GM23338 (cell line): ENCODE measurements around the gene MFN1. TPM values are rescaled to one million over a fixed set of nuclear protein-coding genes. Genes with fewer than 3 reads are reported as not detected.

ENCODE experiments used
- ATAC-seq: fragments of 200-7000 bp; cut with Tn5 transposase; 3 replicates; pipeline ENCODE4 v1.9.1; 2020
- DNase-seq: peaks from one replicate; pipeline ENCODE4 v3.0.0-alpha.2; 2015; ENCODE audit warnings: low spot score
- H2AFZ ChIP-seq: fragments of 200-600 bp; sonication (generic); 2 replicates; pipeline ENCODE4 v1.8.0; 2016; ENCODE audit warnings: antibody characterized with exemption, mild to moderate bottlenecking, moderate library complexity
- H3F3A ChIP-seq: fragments of 200-600 bp; sonication (generic); replicated peaks from 2 replicates; pipeline ENCODE4 v1.8.0; 2017; ENCODE audit warnings: antibody characterized with exemption, mixed run types, low read depth
- H3K27ac ChIP-seq: fragments of 200-600 bp; sonication (generic); 2 replicates; pipeline ENCODE4 v1.6.1; 2016; ENCODE audit warnings: low read depth
- H3K27me3 ChIP-seq: fragments of 200-600 bp; sonication (generic); 2 replicates; pipeline ENCODE4 v1.8.0; 2016; ENCODE audit warnings: mild to moderate bottlenecking, mixed run types, moderate library complexity; ENCODE audit not compliant: insufficient read depth
- H3K36me3 ChIP-seq: fragments of 200-600 bp; sonication (generic); 2 replicates; pipeline ENCODE4 v1.8.0; 2016; ENCODE audit warnings: mild to moderate bottlenecking; ENCODE audit not compliant: insufficient read depth
- H3K4me1 ChIP-seq: fragments of 200-600 bp; sonication (generic); 2 replicates; pipeline ENCODE4 v1.8.0; 2016; ENCODE audit warnings: mild to moderate bottlenecking, moderate library complexity; ENCODE audit not compliant: insufficient read depth
- H3K4me2 ChIP-seq: fragments of 200-600 bp; sonication (generic); 2 replicates; pipeline ENCODE4 v1.7.1; 2017; ENCODE audit warnings: mixed run types
- H3K4me3 ChIP-seq: fragments of 200-600 bp; sonication (generic); 2 replicates; pipeline ENCODE4 v1.6.1; 2016; ENCODE audit warnings: mixed run types
- H3K79me2 ChIP-seq: fragments of 200-600 bp; sonication (generic); replicated peaks from 2 replicates; pipeline ENCODE4 v1.8.0; 2017; ENCODE audit warnings: mild to moderate bottlenecking; ENCODE audit not compliant: insufficient read depth
- H3K9me2 ChIP-seq: fragments of 200-600 bp; sonication (generic); 2 replicates; pipeline ENCODE4 v1.8.0; 2017; ENCODE audit not compliant: insufficient read depth
- H4K20me1 ChIP-seq: fragments of 200-600 bp; sonication (generic); replicated peaks from 2 replicates; pipeline ENCODE4 v1.8.0; 2017; ENCODE audit warnings: mild to moderate bottlenecking; ENCODE audit not compliant: insufficient read depth
- H3K27ac Mint-ChIP-seq: 2 replicates; pipeline ENCODE4 v1.8.0; 2020; ENCODE audit warnings: inconsistent platforms, mild to moderate bottlenecking, moderate library complexity, mixed read lengths
- H3K27me3 Mint-ChIP-seq: 3 replicates; pipeline ENCODE4 v1.8.0; 2022; ENCODE audit warnings: low read depth, mild to moderate bottlenecking, moderate library complexity, mixed read lengths, inconsistent platforms; ENCODE audit not compliant: insufficient read depth, poor library complexity
- H3K36me3 Mint-ChIP-seq: 3 replicates; pipeline ENCODE4 v1.8.0; 2021; ENCODE audit warnings: low read depth, mild to moderate bottlenecking, inconsistent platforms, moderate library complexity, mixed read lengths
- H3K4me1 Mint-ChIP-seq: 3 replicates; pipeline ENCODE4 v1.8.0; 2020; ENCODE audit warnings: mild to moderate bottlenecking, inconsistent platforms, mixed read lengths
- H3K4me3 Mint-ChIP-seq: 3 replicates; pipeline ENCODE4 v1.8.0; 2021; ENCODE audit warnings: moderate library complexity, mild to moderate bottlenecking, inconsistent platforms, mixed read lengths
- H3K9me3 Mint-ChIP-seq: 3 replicates; pipeline ENCODE4 v1.8.0; 2020; ENCODE audit warnings: moderate library complexity, mild to moderate bottlenecking, inconsistent platforms, mixed read lengths
- CTCF ChIP-seq, 2 experiments: fragments of 200-600 bp in 1 of 2; sonication (generic) in 1 of 2; conservative IDR thresholded peaks; 2 replicates each; pipeline versions ENCODE4 v1.5.1 to v1.6.1; 2016 to 2017; ENCODE audit warnings: antibody characterized with exemption in 2 of 2, low read depth in 2 of 2, mild to moderate bottlenecking in 2 of 2, moderate library complexity in 1 of 2
- EZH2 ChIP-seq: fragments of 200-600 bp; sonication (generic); IDR thresholded peaks from one replicate; pipeline ENCODE4 v1.8.0; 2017; ENCODE audit warnings: antibody characterized with exemption, mild to moderate bottlenecking, low read depth; ENCODE audit not compliant: unreplicated experiment
- EZH2phosphoT487 ChIP-seq: fragments of 200-600 bp; sonication (generic); IDR thresholded peaks from one replicate; pipeline ENCODE4 v1.8.1; 2018; ENCODE audit warnings: antibody characterized with exemption; ENCODE audit not compliant: unreplicated experiment
- JUNB ChIP-seq: IDR thresholded peaks from one replicate; pipeline ENCODE4 v1.6.1; 2016; ENCODE audit warnings: antibody characterized with exemption; ENCODE audit not compliant: unreplicated experiment
- NANOG ChIP-seq: IDR thresholded peaks from 2 replicates; pipeline ENCODE4 v1.6.1; 2016; ENCODE audit warnings: antibody characterized with exemption, borderline replicate concordance
- POLR2AphosphoS5 ChIP-seq: IDR thresholded peaks from 2 replicates; pipeline ENCODE4 v1.6.1; 2016; ENCODE audit warnings: antibody characterized with exemption, low read depth
- REST ChIP-seq: IDR thresholded peaks from one replicate; pipeline ENCODE4 v1.6.1; 2018; ENCODE audit warnings: antibody characterized with exemption; ENCODE audit not compliant: unreplicated experiment
- STAT1 ChIP-seq: IDR thresholded peaks from one replicate; pipeline ENCODE4 v1.6.1; 2016; ENCODE audit warnings: antibody characterized with exemption; ENCODE audit not compliant: unreplicated experiment
- ZNF114 ChIP-seq: fragments of 250-450 bp; sonication (Bioruptor Pico); IDR thresholded peaks from 2 replicates; pipeline ENCODE4 v1.5.0; 2020; ENCODE audit warnings: mild to moderate bottlenecking, moderate library complexity
- ZNF331 ChIP-seq: fragments of 250-450 bp; sonication (Bioruptor Pico); IDR thresholded peaks from 2 replicates; pipeline ENCODE4 v1.5.0; 2020; ENCODE audit warnings: low read depth, mild to moderate bottlenecking, moderate library complexity
- ZNF462 ChIP-seq: fragments of 250-450 bp; sonication (Bioruptor Pico); IDR thresholded peaks from 2 replicates; pipeline ENCODE4 v1.5.0; 2020; ENCODE audit warnings: mild to moderate bottlenecking, moderate library complexity
- polyA plus RNA-seq: library from polyadenylated mRNA; unstranded; fragments of >200 nt; fragmentation: Nextera tagmentation; extraction: Ambion mirVana; gene quantifications from 2 replicates; pipeline ENCODE4 v1.2.1, GENCODE V29; 2016
- total RNA-seq: library from RNA; depleted of rRNA; stranded (reverse); fragments of >200 nt; shearing (Covaris generic); gene quantifications from 2 replicates; pipeline ENCODE4 v1.2.3, GENCODE V29; 2014

The MFN1 gene
- total and polyA plus RNA-seq, 2 experiments from 2014 or later = 16.1 to 36.2 TPM

- no peaks in the 10 kb centered on the region for H3K4me1 ChIP-seq
- Mint-ChIP-seq H3K9me3 (no peaks in the 10 kb centered on the region), H3K4me3 (no peak overlapping the region), H3K4me1 (0 out of 3 replicates have a peak, but pooled peaks cover 3% of the 10 kb centered on the region), H3K27ac (no peak overlapping the region), H3K36me3 (peaks cover 69% of the 10 kb centered on the region), H3K27me3 (no peaks in the 10 kb centered on the region)
- peaks cover 19% of the 10 kb centered on the region; the same call in 1 of the 2 replicates for H4K20me1 ChIP-seq
- H3K79me2 ChIP-seq = 0 out of 2 replicates have a peak, but pooled peaks cover 6% of the 10 kb centered on the region
- H3F3A ChIP-seq = no peaks in the 10 kb centered on the region
- DNase-seq (no peak), ATAC-seq (no peak)
- H3K27me3 ChIP-seq = no peaks in the 10 kb centered on the region
- no peak overlapping the region for H2AFZ ChIP-seq
- TF ChIP-seq ZNF331 (CRISPR knock-in tag) = no peak
- no peak for TF ChIP-seq STAT1
- TF ChIP-seq NANOG = no peak
- no peak overlapping the region for H3K27ac ChIP-seq
- peaks cover 34% of the 10 kb centered on the region for H3K36me3 ChIP-seq
- H3K4me3 ChIP-seq = no peak overlapping the region
- no peak overlapping the region for H3K4me2 ChIP-seq
- no peaks in the 10 kb centered on the region for H3K9me2 ChIP-seq
These were observed 8.5 kb downstream of the MFN1 start for GRCh38 chr3:179355996-179356395.

- no peak overlapping the region for H3K4me2 ChIP-seq
- Mint-ChIP-seq H3K27me3 (no peaks in the 10 kb centered on the region), H3K36me3 (peaks cover 41% of the 10 kb centered on the region), H3K27ac (no peak overlapping the region), H3K4me3 (no peak overlapping the region), H3K4me1 (no peaks in the 10 kb centered on the region), H3K9me3 (no peaks in the 10 kb centered on the region)
- H3K4me1 ChIP-seq = no peaks in the 10 kb centered on the region
- no peaks in the 10 kb centered on the region for H3F3A ChIP-seq
- H3K27ac ChIP-seq = no peak overlapping the region
- no peak overlapping the region for H2AFZ ChIP-seq
- DNase-seq (no peak), ATAC-seq (no peak)
- H3K27me3 ChIP-seq = no peaks in the 10 kb centered on the region
- H3K79me2 ChIP-seq = no peaks in the 10 kb centered on the region
- peaks cover 5% of the 10 kb centered on the region; the same call in 1 of the 2 replicates for H4K20me1 ChIP-seq
- H3K9me2 ChIP-seq = no peaks in the 10 kb centered on the region
- no peak overlapping the region for H3K4me3 ChIP-seq
- H3K36me3 ChIP-seq = peaks cover 34% of the 10 kb centered on the region
- TF ChIP-seq JUNB = no peak
- TF ChIP-seq ZNF114 (CRISPR knock-in tag) = no peak
- TF ChIP-seq EZH2phosphoT487 = no peak
- TF ChIP-seq NANOG = no peak
- no peak for TF ChIP-seq EZH2
- no peak for TF ChIP-seq ZNF462 (CRISPR knock-in tag)
- TF ChIP-seq REST = no peak
- TF ChIP-seq CTCF (conservative IDR thresholded peaks at IDR 0.05; ENCODE audit: low read depth in 2 of 2) = no peak
- no peak for TF ChIP-seq POLR2AphosphoS5
- no peak for TF ChIP-seq ZNF331 (CRISPR knock-in tag)
- TF ChIP-seq STAT1 = no peak
These were observed 15.8 kb downstream of the MFN1 start for GRCh38 chr3:179363332-179363731.
